HCT116 (cell line): ENCODE data around the gene SIRT6. TPM values are rescaled to one million over a fixed set of nuclear protein-coding genes. Genes with fewer than 3 reads are reported as not detected.

Source experiments
- ATAC-seq: fragments of 200-7000 bp; cut with Tn5 transposase; 2 replicates; pipeline ENCODE4 v1.9.1; 2020; ENCODE audit warnings: mild to moderate bottlenecking, moderate library complexity
- BruUV-seq: library from RNA; stranded (reverse); fragments of 400-500 nt; replicated peaks from 2 replicates; lab custom pipeline; 2021; lab: Mats Ljungman, UMichigan
- CTCF ChIA-PET: fragments of 300-600 bp; sonication (Branson Sonifier 250); formaldehyde crosslinking; loops from one replicate; lab custom pipeline; 2021; ENCODE audit warnings: antibody characterized with exemption; lab: Charles Lee
- POLR2A ChIA-PET: fragments of 300-600, 350-600 bp; sonication (Branson Sonifier 250); formaldehyde crosslinking; loops from one replicate; lab custom pipeline; 2021; ENCODE audit warnings: antibody characterized with exemption; lab: Charles Lee
- RAD21 ChIA-PET, 2 experiments: fragments of 300-600 bp; sonication (Branson Sonifier 250); formaldehyde crosslinking; loops; one replicate each; lab custom pipeline; 2023; ENCODE audit warnings: low total read pairs in 2 of 2; ENCODE audit not compliant: uncharacterized antibody in 2 of 2, unreplicated experiment in 2 of 2, low non-redundant PET in 1 of 2; lab: Charles Lee
- DNase-seq: peaks from one replicate; pipeline ENCODE4 v3.0.0-alpha.2; 2010; ENCODE audit warnings: low read depth, low spot score
- H2AFZ ChIP-seq: fragments of 200-600 bp; shearing (Covaris generic), sonication (generic); 2 replicates; pipeline ENCODE4 v1.6.1; 2017; ENCODE audit warnings: low read depth, mixed run types, mixed read lengths, antibody characterized with exemption, low read length; ENCODE audit not compliant: poor library complexity, severe bottlenecking
- H3K27ac ChIP-seq: 2 replicates; pipeline ENCODE4 v1.5.1; 2012; ENCODE audit warnings: low read depth, low read length
- H3K27me3 ChIP-seq: fragments of 200-600 bp; sonication (generic); 2 replicates; pipeline ENCODE4 v1.6.1; 2016; ENCODE audit warnings: mixed run types, low read length, mixed read lengths; ENCODE audit not compliant: insufficient read depth
- H3K36me3 ChIP-seq, 2 experiments: fragments of 200-500 bp in 1 of 2; fragments of 200-600 bp in 1 of 2; sonication (Bioruptor generic) in 1 of 2; sonication (generic) in 1 of 2; 2 replicates each; pipeline versions ENCODE4 v1.5.1 to v1.6.1; 2014 to 2016; ENCODE audit warnings: low read length in 2 of 2, inconsistent platforms in 1 of 2, mixed read lengths in 1 of 2, mixed run types in 1 of 2; ENCODE audit not compliant: insufficient read depth in 2 of 2, control insufficient read depth in 1 of 2
- H3K4me1 ChIP-seq, 2 experiments: fragments of 200-600 bp in 1 of 2; sonication (generic) in 1 of 2; 2 replicates each; pipeline versions ENCODE4 v1.5.1 to v1.6.1; 2012 to 2017; ENCODE audit warnings: low read length in 2 of 2, inconsistent platforms in 1 of 2, mild to moderate bottlenecking in 1 of 2, mixed read lengths in 1 of 2, mixed run types in 1 of 2, moderate library complexity in 1 of 2; ENCODE audit not compliant: insufficient read depth in 2 of 2, control insufficient read depth in 1 of 2
- H3K4me2 ChIP-seq: fragments of 200-600 bp; sonication (generic); 2 replicates; pipeline ENCODE4 v1.6.1; 2017; ENCODE audit warnings: mixed run types, low read length, mixed read lengths
- H3K4me3 ChIP-seq, 2 experiments: fragments of 200-600 bp in 1 of 2; sonication (generic) in 1 of 2; replicated peaks in 1 of 2; 2 replicates each; pipeline ENCODE4 v1.5.1; 2011 to 2016; ENCODE audit warnings: low read length in 2 of 2, control low read depth in 1 of 2, low read depth in 1 of 2, mild to moderate bottlenecking in 1 of 2, mixed read lengths in 1 of 2, mixed run types in 1 of 2
- H3K79me2 ChIP-seq: fragments of 200-600 bp; sonication (generic); 2 replicates; pipeline ENCODE4 v1.6.1; 2017; ENCODE audit warnings: mild to moderate bottlenecking, mixed run types, low read length, moderate library complexity, mixed read lengths; ENCODE audit not compliant: insufficient read depth
- H3K9ac ChIP-seq: fragments of 200-600 bp; sonication (generic); 2 replicates; pipeline ENCODE4 v1.6.1; 2016; ENCODE audit warnings: low read length, mixed read lengths
- H3K9me2 ChIP-seq: fragments of 200-600 bp; sonication (generic), shearing (Covaris generic); 2 replicates; pipeline ENCODE4 v1.6.1; 2017; ENCODE audit warnings: mixed run types, mild to moderate bottlenecking, moderate library complexity; ENCODE audit not compliant: insufficient read depth
- H3K9me3 ChIP-seq, 2 experiments: fragments of 200-500 bp in 1 of 2; fragments of 200-600 bp in 1 of 2; sonication (Bioruptor generic) in 1 of 2; sonication (generic) in 1 of 2; 2 replicates each; pipeline ENCODE4 v1.6.1; 2014 to 2017; ENCODE audit warnings: low read length in 2 of 2, mixed read lengths in 2 of 2, inconsistent platforms in 1 of 2, low read depth in 1 of 2, mild to moderate bottlenecking in 1 of 2, mixed run types in 1 of 2, moderate library complexity in 1 of 2; ENCODE audit not compliant: control insufficient read depth in 1 of 2, insufficient read depth in 1 of 2
- H4K20me1 ChIP-seq: fragments of 200-600 bp; sonication (generic), shearing (Covaris generic); 2 replicates; pipeline ENCODE4 v1.6.1; 2017; ENCODE audit warnings: mixed run types, mild to moderate bottlenecking, moderate library complexity; ENCODE audit not compliant: insufficient read depth
- EZH2phosphoT487 ChIP-seq: fragments of 200-600 bp; IDR thresholded peaks from 2 replicates; pipeline ENCODE4 v1.6.1; 2018; ENCODE audit warnings: antibody characterized with exemption, borderline replicate concordance
- POLR2A ChIP-seq: IDR thresholded peaks from 2 replicates; pipeline ENCODE4 v1.7.0; 2011; ENCODE audit warnings: borderline replicate concordance; ENCODE audit not compliant: insufficient read depth, insufficient read length; ENCODE audit errors: extremely low read depth
- SP1 ChIP-seq: IDR thresholded peaks from 2 replicates; pipeline ENCODE4 v1.6.1; 2012; ENCODE audit warnings: low read depth
- YY1 ChIP-seq: IDR thresholded peaks from 2 replicates; pipeline ENCODE4 v1.6.1; 2011; ENCODE audit warnings: low read length, low read depth, moderate library complexity, mild to moderate bottlenecking; ENCODE audit not compliant: insufficient replicate concordance; ENCODE audit errors: extremely low read depth
- ZNF274 ChIP-seq: fragments of 200-500 bp; sonication (Bioruptor generic); IDR thresholded peaks from 2 replicates; pipeline ENCODE4 v1.6.1; 2014; ENCODE audit warnings: mild to moderate bottlenecking, low read depth, low read length, inconsistent platforms
- intact Hi-C: fragments of 100-400 bp; cut with micrococcal nuclease; formaldehyde crosslinking; loops from 2 replicates; pipeline ENCODE4 v1.10.0; 2022
- total RNA-seq: library from RNA; stranded (reverse); gene quantifications from one replicate; pipeline ENCODE4 v1.2.1, GENCODE V29; 2021; ENCODE audit not compliant: unreplicated experiment
- TF ChIP-seq, protein P1 (sequence below): IDR thresholded peaks from 2 replicates; pipeline ENCODE4 v1.6.1; 2012; ENCODE audit warnings: low read depth

The SIRT6 gene
- total RNA-seq, 1 experiment from 2014 or later, result 36.3 TPM

DNA sequence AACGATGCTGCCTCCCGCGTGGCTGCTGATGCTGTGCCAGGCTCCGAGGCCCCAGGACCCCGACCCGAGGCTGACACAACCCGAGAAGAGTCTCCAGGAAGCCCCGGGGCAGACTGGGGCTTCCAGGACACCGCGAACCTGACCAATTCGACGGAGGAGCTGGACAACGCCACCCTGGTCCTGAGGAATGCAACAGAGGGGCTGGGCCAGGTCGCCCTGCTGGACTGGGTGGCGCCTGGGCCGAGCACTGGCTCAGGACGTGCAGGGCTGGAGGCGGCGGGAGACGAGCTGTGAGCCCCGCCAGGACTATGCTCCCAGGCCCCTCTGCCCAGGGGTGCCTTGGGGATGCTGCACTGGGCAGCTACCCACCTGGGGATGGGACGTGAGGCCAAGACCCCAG is 10.7 kb downstream of the SIRT6 start:
- ChIA-PET CTCF (no interaction called here), RAD21 (no interaction called here), POLR2A (no interaction called here)
- Histone ChIP-seq H3K4me3 (no peak overlapping the region), H3K9me3 (no peaks in the 10 kb centered on the region), H3K27ac (no peak overlapping the region), H3K4me1 (no peaks in the 10 kb centered on the region; a peak in 1 of 4 replicates), H3K36me3 (no peaks in the 10 kb centered on the region), H3K9ac (no peak overlapping the region), H3K4me2 (no peak overlapping the region), H3K79me2 (no peaks in the 10 kb centered on the region), H3K27me3 (peaks cover 15% of the 10 kb centered on the region), H3K9me2 (no peaks in the 10 kb centered on the region)
- DNase-seq, result no peak
- intact Hi-C loops, result no loop called here
- TF ChIP-seq, protein P1, sequence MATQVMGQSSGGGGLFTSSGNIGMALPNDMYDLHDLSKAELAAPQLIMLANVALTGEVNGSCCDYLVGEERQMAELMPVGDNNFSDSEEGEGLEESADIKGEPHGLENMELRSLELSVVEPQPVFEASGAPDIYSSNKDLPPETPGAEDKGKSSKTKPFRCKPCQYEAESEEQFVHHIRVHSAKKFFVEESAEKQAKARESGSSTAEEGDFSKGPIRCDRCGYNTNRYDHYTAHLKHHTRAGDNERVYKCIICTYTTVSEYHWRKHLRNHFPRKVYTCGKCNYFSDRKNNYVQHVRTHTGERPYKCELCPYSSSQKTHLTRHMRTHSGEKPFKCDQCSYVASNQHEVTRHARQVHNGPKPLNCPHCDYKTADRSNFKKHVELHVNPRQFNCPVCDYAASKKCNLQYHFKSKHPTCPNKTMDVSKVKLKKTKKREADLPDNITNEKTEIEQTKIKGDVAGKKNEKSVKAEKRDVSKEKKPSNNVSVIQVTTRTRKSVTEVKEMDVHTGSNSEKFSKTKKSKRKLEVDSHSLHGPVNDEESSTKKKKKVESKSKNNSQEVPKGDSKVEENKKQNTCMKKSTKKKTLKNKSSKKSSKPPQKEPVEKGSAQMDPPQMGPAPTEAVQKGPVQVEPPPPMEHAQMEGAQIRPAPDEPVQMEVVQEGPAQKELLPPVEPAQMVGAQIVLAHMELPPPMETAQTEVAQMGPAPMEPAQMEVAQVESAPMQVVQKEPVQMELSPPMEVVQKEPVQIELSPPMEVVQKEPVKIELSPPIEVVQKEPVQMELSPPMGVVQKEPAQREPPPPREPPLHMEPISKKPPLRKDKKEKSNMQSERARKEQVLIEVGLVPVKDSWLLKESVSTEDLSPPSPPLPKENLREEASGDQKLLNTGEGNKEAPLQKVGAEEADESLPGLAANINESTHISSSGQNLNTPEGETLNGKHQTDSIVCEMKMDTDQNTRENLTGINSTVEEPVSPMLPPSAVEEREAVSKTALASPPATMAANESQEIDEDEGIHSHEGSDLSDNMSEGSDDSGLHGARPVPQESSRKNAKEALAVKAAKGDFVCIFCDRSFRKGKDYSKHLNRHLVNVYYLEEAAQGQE, result 0 out of 2 replicates have a peak, but pooled peaks have one; percentile 4
- no peak for TF ChIP-seq POLR2A
- TF ChIP-seq, all 23 proteins: peak for 1
- no peak overlapping the region for H2AFZ ChIP-seq
- BruUV-seq, result no TSS peak
- no peak for ATAC-seq
- no peaks in the 10 kb centered on the region for H4K20me1 ChIP-seq

GRCh38 chr19:4164262-4164661 is 18.1 kb downstream of the SIRT6 start:
- ATAC-seq (no peak), DNase-seq (no peak)
- no peaks in the 10 kb centered on the region; a peak in 1 of 4 replicates for H3K4me1 ChIP-seq
- H3K79me2 ChIP-seq, result no peaks in the 10 kb centered on the region
- H3K4me3 ChIP-seq, result no peak overlapping the region
- intact Hi-C loops, result no loop called here
- H2AFZ ChIP-seq, result no peak overlapping the region
- no peak overlapping the region for H3K27ac ChIP-seq
- ChIA-PET CTCF (no interaction called here), RAD21 (no interaction called here), POLR2A (interaction anchor here (0.8 to 1.3 kb wide), 2 partner anchors 11 to 18 kb away, joined by 4 read pairs; partner anchors contain the start of gene CREB3L3)
- no peaks in the 10 kb centered on the region for H4K20me1 ChIP-seq
- no peaks in the 10 kb centered on the region for H3K9me3 ChIP-seq
- no peaks in the 10 kb centered on the region for H3K36me3 ChIP-seq
- H3K9ac ChIP-seq, result no peak overlapping the region
- BruUV-seq, result no TSS peak
- no peaks in the 10 kb centered on the region for H3K27me3 ChIP-seq
- no peaks in the 10 kb centered on the region for H3K9me2 ChIP-seq
- no peak for TF ChIP-seq ZNF274
- TF ChIP-seq SP1, result no peak
- TF ChIP-seq EZH2phosphoT487, result no peak
- TF ChIP-seq YY1, result no peak
- no peak overlapping the region for H3K4me2 ChIP-seq
